Stimulated activated CD4-positive, alpha-beta T cell treated with anti-CD3 and anti-CD28 coated beads, Interleukin-15, amount 100 ng/mL, for 48 hours (primary cell): ENCODE measurements around the gene PCDHA5.

ENCODE experiments used
- DNase-seq, 2 donors: peaks; one replicate each; pipeline ENCODE4 v3.0.0-alpha.2; 2020; ENCODE audit warnings: low read depth in 2 of 2

The PCDHA5 gene

DNA sequence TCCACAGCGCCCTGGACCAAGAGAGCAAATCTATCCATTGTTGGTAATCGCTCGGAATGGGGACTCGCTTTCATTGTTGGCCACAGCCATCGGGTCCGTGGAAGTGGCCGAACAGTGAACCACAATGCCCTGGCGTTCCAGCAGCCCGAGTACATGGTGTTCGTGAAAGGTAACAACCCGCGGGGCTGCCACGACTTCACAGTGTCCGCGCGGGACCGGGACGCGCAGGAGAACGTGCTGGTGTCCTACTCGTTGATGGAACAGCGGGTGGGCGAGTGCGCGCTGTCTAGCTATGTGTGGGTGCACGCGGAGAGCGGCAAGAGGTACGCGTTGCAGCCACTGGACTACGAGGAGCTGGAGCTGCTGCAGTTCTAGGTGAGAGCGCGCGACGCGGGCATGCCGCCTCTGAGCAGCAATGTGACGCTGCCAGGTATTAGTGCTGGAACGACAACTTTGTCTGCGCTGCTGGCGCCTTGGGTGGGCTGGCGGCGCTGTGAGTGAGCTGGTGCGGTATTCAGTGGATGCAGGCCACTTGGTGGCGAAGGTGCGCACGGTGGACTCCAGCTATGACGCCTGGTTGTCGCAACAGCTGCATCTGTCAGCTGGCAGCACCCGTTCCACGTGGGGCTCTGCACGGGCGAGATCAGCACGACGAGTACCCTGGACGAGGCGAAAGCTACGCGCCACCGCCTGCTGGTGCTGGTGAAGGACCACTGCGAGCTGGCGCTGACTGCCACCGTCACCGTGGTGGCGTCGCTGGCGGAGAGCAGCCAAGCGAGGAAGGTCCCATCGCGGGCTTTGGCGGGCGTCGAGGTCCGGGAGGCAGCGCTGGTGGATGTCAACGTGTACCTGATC is 41.3 kb downstream of the PCDHA5 start:
- no peak for DNase-seq

DNA sequence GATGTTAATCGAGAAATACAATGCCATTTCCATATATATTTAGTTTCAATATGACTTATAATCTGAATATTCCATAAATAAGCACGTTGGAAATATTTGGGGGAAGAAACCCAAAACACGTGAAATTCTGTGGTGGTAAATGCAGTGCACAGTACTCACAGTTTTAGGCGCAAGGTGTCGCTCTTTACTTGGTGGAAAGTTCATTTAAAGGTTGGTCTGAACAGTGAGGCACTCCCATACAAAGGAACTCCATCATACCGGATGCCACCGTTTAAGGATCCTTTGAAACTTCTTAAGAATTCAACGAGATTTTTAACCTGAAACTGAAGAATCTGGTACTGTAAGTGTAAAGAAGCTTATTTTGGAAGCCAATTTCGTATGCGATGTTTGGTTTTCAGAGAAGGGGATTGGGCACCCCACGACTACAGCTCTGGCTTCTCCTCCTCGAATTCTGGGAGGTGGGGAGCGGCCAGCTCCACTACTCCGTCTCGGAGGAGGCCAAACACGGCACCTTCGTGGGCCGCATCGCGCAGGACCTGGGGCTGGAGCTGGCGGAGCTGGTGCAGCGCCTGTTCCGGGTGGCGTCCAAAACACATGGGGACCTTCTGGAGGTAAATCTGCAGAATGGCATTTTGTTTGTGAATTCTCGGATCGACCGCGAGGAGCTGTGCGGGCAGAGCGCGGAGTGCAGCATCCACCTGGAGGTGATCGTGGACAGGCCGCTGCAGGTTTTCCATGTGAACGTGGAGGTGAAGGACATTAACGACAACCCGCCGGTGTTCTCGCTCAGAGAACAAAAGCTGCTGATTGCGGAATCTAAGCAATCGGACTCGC is 47.5 kb downstream of the PCDHA5 start, which contains the start of gene PCDHA11:
TSS of gene PCDHA11 (plus strand) at position 237 of the 834 bp plus-strand sequence. CDS start at position 384, 147 bp downstream.
- DNase-seq, result no peak

DNA sequence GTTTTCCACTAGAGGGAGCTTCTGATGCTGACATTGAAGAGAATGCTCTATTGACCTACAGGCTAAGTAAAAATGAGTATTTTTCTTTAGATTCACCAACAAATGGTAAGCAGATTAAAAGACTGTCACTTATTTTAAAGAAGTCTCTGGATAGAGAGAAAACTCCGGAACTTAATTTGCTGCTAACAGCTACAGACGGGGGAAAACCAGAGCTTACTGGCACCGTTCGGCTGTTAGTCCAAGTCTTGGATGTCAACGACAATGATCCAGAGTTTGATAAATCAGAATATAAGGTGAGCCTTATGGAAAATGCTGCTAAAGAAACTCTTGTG is 48.1 kb downstream of the PCDHA5 start:
- no peak for DNase-seq

DNA sequence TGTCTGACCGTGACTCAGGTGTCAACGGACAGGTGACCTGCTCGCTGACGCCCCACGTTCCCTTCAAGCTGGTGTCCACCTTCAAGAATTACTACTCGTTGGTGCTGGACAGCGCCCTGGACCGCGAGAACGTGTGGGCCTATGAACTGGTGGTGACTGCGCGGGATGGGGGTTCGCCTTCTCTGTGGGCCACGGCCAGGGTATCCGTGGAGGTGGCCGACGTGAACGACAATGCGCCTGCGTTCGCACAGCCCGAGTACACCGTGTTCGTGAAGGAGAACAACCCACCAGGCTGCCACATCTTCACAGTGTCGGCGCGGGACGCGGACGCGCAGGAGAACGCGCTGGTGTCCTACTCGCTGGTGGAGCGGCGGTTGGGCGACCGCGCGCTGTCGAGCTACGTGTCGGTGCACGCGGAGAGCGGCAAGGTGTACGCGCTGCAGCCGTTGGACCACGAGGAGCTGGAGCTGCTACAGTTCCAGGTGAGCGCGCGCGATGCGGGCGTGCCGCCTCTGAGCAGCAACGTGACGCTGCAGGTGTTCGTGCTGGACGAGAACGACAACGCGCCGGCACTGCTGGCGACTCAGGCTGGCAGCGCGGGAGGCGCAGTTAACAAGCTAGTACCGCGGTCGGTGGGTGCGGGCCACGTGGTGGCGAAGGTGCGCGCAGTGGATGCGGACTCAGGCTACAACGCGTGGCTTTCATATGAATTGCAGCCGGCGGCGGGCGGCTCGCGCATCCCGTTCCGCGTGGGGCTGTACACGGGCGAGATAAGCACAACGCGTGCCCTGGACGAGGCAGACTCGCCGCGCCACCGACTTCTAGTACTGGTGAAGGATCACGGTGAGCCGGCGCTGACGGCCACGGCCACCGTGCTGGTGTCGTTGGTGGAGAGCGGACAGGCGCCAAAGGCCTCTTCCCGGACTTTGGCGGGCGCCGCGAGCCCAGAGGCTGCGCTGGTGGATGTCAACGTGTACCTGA is 49.1 kb downstream of the PCDHA5 start:
- no peak for DNase-seq
